PC-9 (cell line): ENCODE measurements around the gene ITGAE.

Experiments used
- CTCF ChIP-seq: fragments of 200-600 bp; sonication (generic); conservative IDR thresholded peaks from 2 replicates; pipeline ENCODE4 v1.6.1; 2017; ENCODE audit warnings: mixed run types, antibody characterized with exemption, mild to moderate bottlenecking, moderate library complexity
- EZH2 ChIP-seq: fragments of 200-600 bp; sonication (generic); IDR thresholded peaks from 2 replicates; pipeline ENCODE4 v1.8.0; 2017; ENCODE audit warnings: antibody characterized with exemption, low read depth

GRCh38 chr17:3672571-3672970 lies 128.4 kb downstream of the ITGAE start:
- no peak for TF ChIP-seq CTCF
- TF ChIP-seq EZH2, result no peak
